ENCODE measurements around the gene EPN2.
"Not testable (repeated sequence)": the region's sequence is repeated elsewhere in the genome, so short reads cannot be mapped to it uniquely, and the experiment has no call there.

The EPN2 gene

GRCh38 chr17:19343256-19343630, 106.1 kb downstream of the EPN2 start:
- Mint-ChIP-seq H3K4me3 (no peak overlapping the region), H3K36me3 (no peaks in the 10 kb centered on the region), H3K27me3 (peaks cover 16% of the 10 kb centered on the region), H3K27ac (no peak overlapping the region), H3K4me1 (peaks cover 17% of the 10 kb centered on the region), H3K9me3 (no peaks in the 10 kb centered on the region)
- ATAC-seq: no peak

- H3K27ac Mint-ChIP-seq: no peak overlapping the region
- peaks cover 16% of the 10 kb centered on the region for H3K27me3 Mint-ChIP-seq
- ATAC-seq: no peak
- H3K36me3 Mint-ChIP-seq: no peaks in the 10 kb centered on the region
- no peak overlapping the region for H3K4me3 Mint-ChIP-seq
- peaks cover 17% of the 10 kb centered on the region for H3K4me1 Mint-ChIP-seq
- H3K9me3 Mint-ChIP-seq: no peaks in the 10 kb centered on the region
These were observed 106.5 kb downstream of the EPN2 start for GRCh38 chr17:19343671-19344151.

GRCh38 chr17:19344311-19345066, 107.3 kb downstream of the EPN2 start:
- ATAC-seq: peak; percentile 29
- no peaks in the 10 kb centered on the region for H3K36me3 Mint-ChIP-seq
- H3K4me1 Mint-ChIP-seq: peaks cover 17% of the 10 kb centered on the region
- peaks cover 16% of the 10 kb centered on the region for H3K27me3 Mint-ChIP-seq
- no peak overlapping the region for H3K27ac Mint-ChIP-seq
- H3K4me3 Mint-ChIP-seq: no peak overlapping the region
- H3K9me3 Mint-ChIP-seq: no peaks in the 10 kb centered on the region

DNA sequence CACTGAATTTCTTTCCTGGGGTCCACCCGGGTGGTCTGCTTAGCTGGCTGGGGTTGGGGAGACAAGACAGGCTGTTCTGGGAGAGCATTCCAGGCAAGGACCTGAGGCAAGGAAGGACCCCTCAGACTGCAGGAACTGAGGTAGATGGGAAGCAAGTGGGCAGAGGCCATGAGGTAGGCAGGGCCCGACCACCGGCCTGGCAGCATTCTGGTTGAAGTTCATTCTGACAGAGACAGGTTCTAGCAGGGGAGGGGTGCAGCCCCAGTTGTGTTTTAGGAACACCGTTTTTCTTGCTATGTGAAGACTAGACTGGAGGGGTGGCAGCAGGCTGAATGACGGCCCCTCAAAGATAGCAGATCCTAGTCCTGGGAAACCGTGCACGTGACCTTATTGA, 107.9 kb downstream of the EPN2 start:
- Mint-ChIP-seq H3K4me1 (peaks cover 17% of the 10 kb centered on the region), H3K9me3 (no peaks in the 10 kb centered on the region), H3K36me3 (no peaks in the 10 kb centered on the region), H3K4me3 (no peak overlapping the region), H3K27ac (no peak overlapping the region), H3K27me3 (peaks cover 16% of the 10 kb centered on the region)
- ATAC-seq: no peak

DNA sequence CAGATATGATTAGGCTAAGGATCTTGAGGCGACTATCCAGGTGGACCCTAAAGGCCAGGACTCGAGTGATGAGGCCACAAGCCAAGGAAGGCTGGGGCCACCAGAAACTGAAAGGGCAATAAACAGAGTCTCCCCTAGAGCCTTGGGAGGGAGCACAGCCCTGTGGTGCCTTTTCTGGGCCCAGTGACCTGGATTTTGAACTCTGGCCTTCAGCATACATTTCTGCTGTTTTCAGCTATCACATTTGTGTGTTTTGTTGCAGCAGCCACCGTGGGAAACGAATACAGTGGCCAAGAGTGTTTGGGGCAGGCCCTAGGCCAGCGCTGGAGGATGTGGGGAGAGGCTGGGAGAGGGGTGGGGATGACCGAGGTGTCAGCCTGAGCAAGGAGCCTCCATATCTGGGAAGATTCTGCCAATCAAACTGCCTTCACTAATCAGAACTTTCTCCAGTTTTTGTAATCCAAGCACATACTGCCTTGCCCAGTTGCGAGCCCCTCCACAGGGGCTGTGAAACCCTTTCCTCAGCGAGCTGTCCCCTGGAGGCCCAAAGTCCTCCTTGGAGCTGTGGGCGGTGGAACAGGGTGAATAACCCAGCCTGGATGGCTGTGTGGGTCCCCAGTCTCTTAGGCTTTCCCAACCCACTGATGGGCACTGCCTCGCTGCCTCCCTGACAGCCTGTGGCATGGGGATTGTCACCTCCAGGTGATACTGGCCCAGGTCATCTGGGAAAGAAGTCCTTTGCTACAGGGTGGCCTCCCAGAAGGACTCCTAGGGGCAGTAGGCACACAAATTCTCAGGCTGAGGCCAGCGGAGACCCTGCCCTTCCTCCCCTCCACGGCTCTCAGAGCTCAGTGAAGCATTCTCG, 108.6 kb downstream of the EPN2 start:
- ATAC-seq: no peak
- H3K9me3 Mint-ChIP-seq: no peaks in the 10 kb centered on the region
- no peaks in the 10 kb centered on the region for H3K36me3 Mint-ChIP-seq
- H3K27me3 Mint-ChIP-seq: peaks cover 16% of the 10 kb centered on the region
- no peak overlapping the region for H3K4me3 Mint-ChIP-seq
- H3K27ac Mint-ChIP-seq: no peak overlapping the region
- peaks cover 17% of the 10 kb centered on the region for H3K4me1 Mint-ChIP-seq

DNA sequence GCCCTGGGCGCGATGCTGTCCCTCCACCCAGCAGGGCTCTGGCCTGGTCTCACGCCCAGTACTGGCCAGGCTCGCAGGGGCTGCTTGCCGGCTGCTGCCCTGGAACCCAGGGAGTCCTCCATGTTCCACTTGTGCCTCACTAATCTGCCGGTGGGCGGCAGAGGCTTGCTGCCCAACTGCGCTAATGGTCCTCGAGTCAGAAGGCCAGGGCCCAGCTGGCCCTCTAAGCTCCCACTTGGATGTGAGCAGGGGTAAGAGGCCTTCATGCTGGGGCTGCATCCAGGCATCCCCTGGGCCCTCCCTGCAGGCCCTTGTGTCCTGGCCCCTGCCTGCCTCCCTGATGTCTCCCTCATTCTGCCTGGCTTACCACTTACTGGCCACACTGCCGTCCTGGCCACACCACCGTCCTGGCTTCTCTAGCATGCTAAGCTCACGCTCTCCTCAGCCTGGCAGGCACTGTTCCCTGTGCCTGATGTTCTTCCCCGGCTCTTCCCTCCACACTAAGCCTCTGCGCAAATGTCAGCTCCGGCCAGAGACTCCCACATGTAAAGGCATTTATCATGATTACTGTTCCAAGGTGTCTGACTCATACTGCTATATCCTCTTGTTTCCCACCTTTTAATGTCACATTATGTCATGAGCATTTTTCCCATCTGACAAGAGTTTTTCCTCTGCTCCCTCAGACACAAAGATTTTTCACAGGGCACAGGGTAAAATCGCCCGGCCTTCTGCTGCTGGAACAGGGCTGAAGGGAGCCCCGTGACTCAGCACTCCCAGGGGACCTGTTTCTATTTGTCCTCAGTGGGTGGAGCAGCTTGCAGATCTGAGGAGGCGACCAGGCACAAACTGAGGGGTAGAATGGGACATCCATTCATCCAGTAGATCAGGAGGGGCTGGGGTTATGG, 109.4 kb downstream of the EPN2 start:
- no peaks in the 10 kb centered on the region for H3K9me3 Mint-ChIP-seq
- peak overlapping the region; percentile 18 for H3K27ac Mint-ChIP-seq
- H3K36me3 Mint-ChIP-seq: no peaks in the 10 kb centered on the region
- peak; percentile 74 for ATAC-seq
- peaks cover 8% of the 10 kb centered on the region for H3K27me3 Mint-ChIP-seq
- peaks cover 17% of the 10 kb centered on the region for H3K4me1 Mint-ChIP-seq
- no peak overlapping the region for H3K4me3 Mint-ChIP-seq

- Mint-ChIP-seq H3K36me3 (no peaks in the 10 kb centered on the region), H3K4me3 (no peak overlapping the region), H3K27me3 (no peaks in the 10 kb centered on the region), H3K9me3 (no peaks in the 10 kb centered on the region), H3K4me1 (peaks cover 17% of the 10 kb centered on the region), H3K27ac (peak overlapping the region; percentile 18)
- ATAC-seq: peak; percentile 50
These were observed 110.3 kb downstream of the EPN2 start for GRCh38 chr17:19347323-19348080.

- Mint-ChIP-seq H3K27ac (no peak overlapping the region), H3K4me3 (no peak overlapping the region), H3K36me3 (no peaks in the 10 kb centered on the region), H3K27me3 (no peaks in the 10 kb centered on the region), H3K9me3 (no peaks in the 10 kb centered on the region), H3K4me1 (peaks cover 17% of the 10 kb centered on the region)
- no peak for ATAC-seq
These were observed 111.0 kb downstream of the EPN2 start for GRCh38 chr17:19348081-19348650.

DNA sequence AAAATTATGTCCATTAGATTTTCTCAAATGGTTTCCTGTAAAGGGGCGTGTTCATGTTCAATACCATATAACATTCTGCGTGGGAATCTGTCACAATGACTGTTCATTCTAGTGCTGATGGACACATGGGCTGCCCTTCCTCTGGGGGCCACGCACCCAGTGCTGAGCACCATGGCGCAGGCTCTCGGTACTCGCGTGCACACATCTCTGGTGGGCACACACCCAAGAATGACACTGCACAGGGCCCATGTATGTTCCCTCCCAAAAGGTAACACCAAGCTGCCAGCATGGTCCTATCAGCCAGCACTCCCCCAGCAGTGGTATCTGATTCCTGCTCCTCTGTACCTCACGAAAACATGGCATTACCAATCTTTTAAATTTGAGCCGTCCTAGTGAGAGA, 111.6 kb downstream of the EPN2 start:
- Mint-ChIP-seq H3K36me3 (no peaks in the 10 kb centered on the region), H3K9me3 (no peaks in the 10 kb centered on the region), H3K27me3 (no peaks in the 10 kb centered on the region), H3K27ac (no peak overlapping the region), H3K4me1 (peaks cover 17% of the 10 kb centered on the region), H3K4me3 (no peak overlapping the region)
- ATAC-seq: no peak

DNA sequence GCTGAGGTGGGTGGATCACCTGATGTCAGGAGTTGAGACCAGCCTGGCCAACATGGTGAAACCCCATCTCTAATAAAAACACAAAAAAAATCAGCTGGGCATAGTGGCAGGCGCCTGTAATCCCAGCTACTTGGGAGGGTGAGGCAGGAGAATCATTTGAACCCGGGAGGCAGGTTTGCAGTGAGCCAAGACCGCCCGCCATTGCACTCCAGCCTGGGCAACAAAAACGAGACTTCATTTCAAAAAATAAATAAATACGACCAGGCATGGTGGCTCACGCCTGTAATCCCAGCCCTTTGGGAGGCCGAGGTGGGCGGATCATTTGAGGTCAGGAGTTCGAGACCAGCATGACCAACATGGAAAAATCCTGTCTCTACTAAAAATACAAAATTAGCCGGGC, 116.2 kb downstream of the EPN2 start:
- not testable (repeated sequence) for H3K9me3 Mint-ChIP-seq, H3K4me3 Mint-ChIP-seq, H3K27ac Mint-ChIP-seq, H3K27me3 Mint-ChIP-seq, H3K4me1 Mint-ChIP-seq, ATAC-seq, H3K36me3 Mint-ChIP-seq

DNA sequence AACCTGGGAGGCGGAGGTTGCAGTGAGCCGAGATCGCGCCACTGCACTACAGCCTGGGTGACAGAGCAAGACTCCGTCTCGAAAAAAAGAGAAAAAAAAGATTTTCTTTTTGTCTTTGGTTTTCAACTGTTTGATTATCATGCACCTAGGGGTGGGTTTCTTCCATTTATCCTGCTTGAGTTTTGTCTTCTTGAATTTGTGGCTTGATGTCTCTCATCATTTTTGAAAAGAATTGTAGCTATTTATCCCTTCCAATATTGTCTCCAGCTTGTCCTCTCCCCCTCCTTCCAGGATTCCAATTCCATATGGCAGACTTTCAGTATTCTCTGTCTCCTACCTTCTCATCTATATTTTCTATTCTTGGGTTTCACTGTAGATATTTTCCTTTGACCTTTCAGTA, 117.6 kb downstream of the EPN2 start:
- Mint-ChIP-seq H3K4me3 (no peak overlapping the region), H3K36me3 (no peaks in the 10 kb centered on the region), H3K27ac (no peak overlapping the region), H3K4me1 (no peaks in the 10 kb centered on the region), H3K27me3 (peaks cover 8% of the 10 kb centered on the region), H3K9me3 (no peaks in the 10 kb centered on the region)
- ATAC-seq: no peak

DNA sequence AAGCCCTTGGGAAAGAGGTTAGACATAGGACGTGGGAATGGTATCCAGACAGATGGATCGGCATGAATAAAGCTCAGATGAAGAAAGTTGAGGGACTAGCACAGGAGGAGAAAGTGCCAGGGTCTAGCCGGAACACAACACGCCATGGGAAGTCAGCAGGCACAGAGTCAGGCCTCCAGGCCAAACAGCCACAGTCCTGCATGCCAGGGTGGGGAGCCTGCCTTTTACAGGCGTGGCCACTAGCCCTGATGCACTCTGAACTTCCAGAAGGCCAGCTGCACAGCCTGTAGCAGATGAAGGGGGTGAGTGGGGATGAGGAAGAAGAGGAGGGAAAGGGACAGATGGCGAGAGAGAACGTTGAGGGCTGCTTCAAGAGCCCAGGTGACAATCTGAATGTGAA, 120.2 kb downstream of the EPN2 start:
- H3K9me3 Mint-ChIP-seq: no peaks in the 10 kb centered on the region
- peaks cover 8% of the 10 kb centered on the region for H3K27me3 Mint-ChIP-seq
- H3K4me3 Mint-ChIP-seq: no peak overlapping the region
- H3K4me1 Mint-ChIP-seq: peaks cover 11% of the 10 kb centered on the region
- ATAC-seq: no peak
- no peak overlapping the region for H3K27ac Mint-ChIP-seq
- H3K36me3 Mint-ChIP-seq: no peaks in the 10 kb centered on the region

DNA sequence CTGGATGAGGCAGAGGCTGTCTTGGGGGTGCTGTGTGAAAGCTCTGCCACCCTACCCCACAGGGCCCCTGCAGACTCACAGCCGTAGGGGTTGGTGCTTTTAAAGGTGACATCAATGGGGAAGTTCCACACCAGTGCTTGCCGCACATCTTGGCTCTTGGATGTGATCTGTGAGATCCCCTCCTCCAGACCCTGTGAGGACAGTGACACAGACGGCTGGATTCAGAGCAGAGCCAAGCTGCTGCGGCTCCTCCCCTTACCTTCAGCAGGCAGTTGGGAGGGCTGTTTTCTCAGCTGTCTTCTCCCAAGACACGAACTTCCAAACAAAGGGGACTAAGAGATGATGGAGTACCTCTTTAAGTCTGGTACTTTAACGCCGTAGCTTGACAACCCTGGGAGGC, 120.6 kb downstream of the EPN2 start:
- peaks cover 11% of the 10 kb centered on the region for H3K4me1 Mint-ChIP-seq
- no peak overlapping the region for H3K27ac Mint-ChIP-seq
- no peaks in the 10 kb centered on the region for H3K36me3 Mint-ChIP-seq
- no peak overlapping the region for H3K4me3 Mint-ChIP-seq
- ATAC-seq: no peak
- H3K27me3 Mint-ChIP-seq: peaks cover 8% of the 10 kb centered on the region
- no peaks in the 10 kb centered on the region for H3K9me3 Mint-ChIP-seq

DNA sequence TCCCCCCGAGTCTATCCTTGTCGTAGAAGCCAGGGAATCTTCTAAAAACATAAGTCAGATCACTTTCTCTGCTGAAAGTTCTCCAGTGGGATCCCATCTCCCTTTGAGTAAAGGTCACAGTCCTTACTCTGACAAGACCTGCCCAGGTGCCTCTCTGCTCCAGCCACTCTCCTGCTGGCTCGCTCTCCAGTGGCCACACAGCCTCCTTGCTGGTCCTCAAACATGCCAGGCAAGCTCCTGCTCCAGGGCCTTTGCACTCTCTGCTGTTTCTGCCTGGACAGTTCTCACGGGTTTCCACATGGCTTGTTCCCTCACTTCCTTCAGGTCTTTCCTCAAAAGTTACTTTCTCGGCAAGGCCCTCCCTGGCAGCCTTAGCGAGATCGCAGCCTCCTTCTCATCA, 122.0 kb downstream of the EPN2 start:
- H3K27me3 Mint-ChIP-seq: peaks cover 8% of the 10 kb centered on the region

More for the DNA sequence above, 122.0 kb downstream of the EPN2 start:
- no peak overlapping the region for H3K27ac Mint-ChIP-seq
- H3K4me1 Mint-ChIP-seq: peaks cover 15% of the 10 kb centered on the region
- ATAC-seq: no peak
- no peak overlapping the region for H3K4me3 Mint-ChIP-seq
- H3K9me3 Mint-ChIP-seq: no peaks in the 10 kb centered on the region
- no peaks in the 10 kb centered on the region for H3K36me3 Mint-ChIP-seq
